GM21717 (cell line): Measurements from ENCODE around the gene ZNF420.
"Not testable (repeated sequence)": the region's sequence is repeated elsewhere in the genome, so short reads cannot be mapped to it uniquely, and the experiment has no call there.

Experiments
- ATAC-seq: cut with Tn5 transposase; IDR thresholded peaks from one replicate; pipeline ENCODE4 v1.9.1; 2021; ENCODE audit warnings: mild to moderate bottlenecking, moderate library complexity; ENCODE audit not compliant: unreplicated experiment

Gene ZNF420

DNA sequence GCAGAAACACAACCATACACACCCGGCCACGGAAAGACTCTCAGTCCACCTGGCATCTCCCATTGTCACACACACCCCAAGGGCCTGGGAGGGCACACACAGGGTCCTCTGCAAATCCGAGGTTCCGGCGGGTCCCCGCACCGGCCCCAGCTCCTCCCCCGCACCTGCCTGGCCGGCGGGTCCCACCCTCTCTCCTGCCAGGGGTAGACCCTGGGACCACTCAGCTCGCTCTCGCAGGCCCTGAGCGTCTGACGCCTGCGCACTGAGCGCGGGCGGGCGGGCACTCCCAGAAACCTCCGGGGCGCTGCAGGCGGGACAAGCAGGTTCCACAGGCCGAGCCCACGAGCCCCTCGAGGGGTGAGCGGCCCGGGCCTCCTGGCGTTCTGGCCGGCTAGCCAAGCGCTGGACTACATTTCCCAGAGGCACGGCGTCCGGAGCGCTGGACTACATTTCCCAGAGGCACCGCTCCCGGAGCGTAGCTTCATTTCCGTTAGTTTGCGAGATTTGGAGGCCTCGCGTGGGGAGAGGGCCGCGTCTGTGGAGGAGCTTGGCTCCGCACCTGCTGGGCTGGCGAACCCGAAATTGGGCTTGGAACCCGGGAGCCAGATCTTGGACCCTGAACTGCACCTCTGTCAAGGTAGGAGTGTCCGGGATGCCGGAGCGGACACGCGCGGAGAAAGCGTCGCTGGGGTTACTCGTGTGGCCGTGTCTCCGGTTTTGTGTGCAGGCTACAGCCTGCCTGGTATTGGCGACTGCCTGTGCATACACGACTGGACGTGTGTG lies at the start of gene ZNF420:
TSS of gene ZNF420 (plus strand) at position 500 of the 783 bp plus-strand sequence. CDS start 10,686 bp downstream, outside the sequence.
- peak; percentile 94 for ATAC-seq

DNA sequence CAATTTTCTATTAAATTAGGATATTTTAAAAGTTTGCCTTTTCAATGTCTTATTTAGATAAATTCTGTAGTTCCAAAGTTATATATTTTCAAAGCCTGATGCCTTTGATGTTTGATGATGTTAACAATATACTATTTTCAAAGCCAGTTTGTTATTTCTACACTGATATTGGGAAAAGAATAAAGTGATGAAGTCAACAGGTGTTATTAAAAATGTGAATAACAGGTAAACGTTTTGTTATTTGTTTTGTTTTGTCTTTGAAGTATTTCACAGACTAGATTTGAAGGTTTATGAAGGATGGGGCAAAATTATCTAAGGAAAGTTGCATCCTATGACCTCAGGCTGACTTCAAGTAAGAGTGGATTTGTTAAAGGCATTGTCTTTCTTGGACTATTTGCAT lies 33.1 kb upstream of the ZNF420 start:
- ATAC-seq: no peak

DNA sequence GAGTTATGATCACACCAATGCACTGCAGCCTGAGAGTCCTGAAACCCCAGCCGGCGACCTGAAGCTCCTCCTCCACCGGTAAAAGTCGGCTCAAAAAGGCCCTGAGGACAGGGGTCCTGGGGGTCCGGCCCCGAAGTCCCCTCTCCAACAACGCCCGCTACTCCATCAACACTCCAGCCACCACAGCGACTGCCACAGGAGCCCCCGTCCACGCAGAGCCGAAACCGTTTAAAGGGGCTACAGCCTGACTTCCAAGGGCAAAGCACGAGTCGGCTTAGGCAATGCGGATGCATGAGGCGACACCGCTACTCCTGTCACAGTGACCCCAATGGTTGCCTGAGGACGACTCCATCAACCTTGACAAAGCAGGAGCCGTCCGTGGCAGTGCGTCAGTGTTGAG lies 22.9 kb upstream of the ZNF420 start:
- no peak for ATAC-seq

DNA sequence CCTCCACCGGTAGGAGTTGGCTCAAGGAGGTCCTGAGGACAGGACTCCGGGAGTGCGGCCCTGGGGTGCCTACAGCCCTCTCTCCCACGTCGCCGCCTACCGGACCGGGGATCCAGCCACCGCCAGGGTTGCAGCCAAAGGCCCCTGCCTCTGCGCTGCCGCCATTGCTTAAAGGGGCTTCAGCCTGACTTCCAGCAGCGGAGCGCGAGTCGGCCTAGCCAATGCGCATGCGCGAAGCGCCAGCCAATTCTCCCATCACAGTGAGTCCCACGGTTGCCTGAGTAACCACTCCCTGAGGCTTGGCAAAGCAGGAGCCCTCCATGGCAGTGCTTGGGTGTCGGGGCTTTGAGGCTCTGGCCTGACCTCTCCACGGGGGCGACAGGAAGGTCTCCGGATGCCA lies 21.5 kb upstream of the ZNF420 start:
- ATAC-seq: no peak

DNA sequence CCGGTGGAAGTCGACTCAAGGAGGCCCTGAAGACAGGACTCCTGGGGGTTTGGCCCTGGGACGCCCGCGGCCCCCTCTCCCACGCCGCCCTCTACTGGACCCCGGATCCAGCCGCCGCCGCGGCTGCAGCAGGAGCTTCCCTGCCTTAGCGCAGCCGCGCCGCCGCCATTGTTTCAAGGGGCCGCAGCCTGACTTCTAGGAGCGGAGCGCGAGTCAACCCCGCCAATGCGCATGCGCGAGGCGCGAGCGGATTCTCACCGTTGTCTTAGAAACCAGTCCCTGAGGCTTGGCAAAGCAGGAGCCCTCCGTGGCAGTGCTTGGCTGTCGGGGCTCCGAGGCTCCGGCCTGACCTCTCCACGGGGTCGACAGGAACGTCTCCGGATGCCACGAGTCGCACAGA lies 19.1 kb upstream of the ZNF420 start:
- ATAC-seq: no peak

DNA sequence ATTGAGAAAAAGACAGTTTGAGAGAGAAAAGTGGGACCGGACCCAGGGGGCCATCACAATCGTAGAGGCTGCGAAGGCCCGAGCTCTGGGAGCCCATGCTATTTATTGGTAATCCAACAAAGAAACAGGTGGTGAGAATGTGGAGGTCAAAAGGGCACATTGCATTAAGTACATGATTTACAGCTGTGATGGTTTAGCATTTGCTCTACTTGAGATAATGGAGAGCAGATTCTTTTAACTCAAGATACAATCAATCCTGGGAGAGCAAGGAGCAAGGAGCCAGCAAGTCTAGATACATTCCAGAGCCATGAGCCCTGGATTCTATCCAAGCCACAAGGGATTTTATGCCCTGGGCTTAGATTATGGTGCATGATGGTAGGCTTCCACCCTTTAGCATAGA lies 13.3 kb upstream of the ZNF420 start:
- ATAC-seq: not testable (repeated sequence)

DNA sequence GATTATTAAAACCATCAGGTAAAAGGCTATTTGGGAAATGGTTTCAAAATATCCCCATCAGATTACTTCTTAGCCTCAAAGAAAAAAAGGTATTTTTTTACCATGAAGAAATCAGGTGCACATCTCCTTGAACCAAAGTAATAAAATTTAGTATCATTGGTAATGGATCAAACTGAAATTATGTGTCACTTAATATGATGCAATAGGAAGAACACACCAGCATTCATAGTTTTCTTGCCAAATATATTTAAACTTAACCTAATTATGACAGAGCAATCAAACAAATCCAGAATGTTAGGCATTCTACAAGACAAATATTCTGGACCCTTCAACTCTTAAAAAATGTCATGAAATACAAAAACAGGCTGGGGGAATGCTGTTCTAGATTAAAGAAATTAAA lies 4.1 kb upstream of the ZNF420 start:
- ATAC-seq: no peak

DNA sequence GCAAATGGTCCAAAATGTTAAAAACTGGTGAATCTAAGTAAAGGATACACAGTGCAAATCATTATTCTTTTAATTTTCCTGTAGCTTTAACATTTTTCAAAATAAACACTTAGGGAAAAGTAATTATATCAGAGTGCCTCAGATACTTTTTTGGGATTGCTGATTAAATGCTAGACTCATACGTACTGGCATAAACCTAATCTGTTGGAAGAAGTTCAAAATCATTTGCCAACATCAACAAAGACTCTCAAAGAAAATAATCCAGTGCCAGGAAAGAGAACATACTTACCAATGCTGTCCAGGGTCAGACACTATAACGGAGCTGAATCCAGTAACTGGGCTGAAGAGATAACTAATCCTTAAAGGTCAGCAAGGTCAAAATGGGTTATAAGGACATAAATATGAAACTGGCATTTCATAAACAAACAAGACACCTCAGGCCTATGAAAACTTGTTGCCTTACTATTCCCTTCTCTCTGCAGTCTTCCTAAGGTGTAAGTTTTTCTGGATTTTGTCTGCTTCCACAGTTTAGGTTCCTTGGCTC lies 3.3 kb upstream of the ZNF420 start:
- no peak for ATAC-seq

DNA sequence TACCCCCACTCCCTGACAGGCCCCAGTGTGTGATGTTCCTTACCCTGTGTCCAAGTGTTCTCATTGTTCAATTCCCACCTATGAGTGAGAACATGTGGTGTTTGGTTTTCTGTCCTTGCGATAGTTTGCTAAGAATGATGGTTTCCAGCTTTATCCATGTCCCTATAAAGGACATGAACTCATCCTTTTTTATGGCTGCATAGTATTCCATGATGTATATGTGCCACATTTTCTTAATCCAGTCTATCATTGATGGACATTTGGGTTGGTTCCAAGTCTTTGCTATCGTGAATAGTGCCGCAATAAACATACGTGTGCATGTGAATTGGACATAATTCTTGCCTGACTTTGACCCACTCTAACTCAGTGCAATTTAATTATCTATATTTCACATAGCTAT lies 1.7 kb upstream of the ZNF420 start:
- ATAC-seq: not testable (repeated sequence)

DNA sequence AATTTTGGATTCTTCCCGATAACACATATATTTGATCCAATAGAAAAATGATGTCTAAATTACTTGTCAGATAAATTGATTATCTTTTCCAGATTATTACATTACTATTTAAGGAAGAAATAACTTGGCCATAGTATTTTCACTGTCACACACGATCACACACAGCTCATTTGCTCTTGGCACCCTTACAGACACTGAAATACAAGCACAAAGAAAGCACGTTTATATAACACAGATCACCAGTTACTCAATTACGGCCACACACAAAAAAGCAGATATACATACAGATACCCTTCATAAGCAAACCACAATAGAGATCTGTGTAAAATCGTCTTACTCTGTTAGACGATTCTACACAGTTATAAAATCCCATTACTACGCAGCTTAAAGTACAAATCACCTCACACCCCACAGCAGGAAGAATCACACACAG lies 716 bp upstream of the ZNF420 start:
- ATAC-seq: no peak

DNA sequence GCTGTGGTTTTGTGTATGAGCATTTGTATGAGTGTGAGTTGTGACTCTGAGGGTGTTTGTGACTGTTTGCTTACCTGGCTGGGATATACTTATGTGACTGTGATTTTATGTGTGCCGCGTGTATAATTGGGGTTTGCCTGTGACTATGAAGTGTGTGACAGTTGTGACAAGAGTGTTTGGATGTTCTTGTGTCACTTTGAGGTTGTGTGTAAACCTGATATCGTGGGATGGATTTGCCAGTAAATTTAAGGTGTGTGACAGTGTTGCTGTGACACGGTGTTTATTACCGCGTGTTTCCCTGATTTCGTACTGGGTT lies 442 bp downstream of the ZNF420 start:
- ATAC-seq: no peak

DNA sequence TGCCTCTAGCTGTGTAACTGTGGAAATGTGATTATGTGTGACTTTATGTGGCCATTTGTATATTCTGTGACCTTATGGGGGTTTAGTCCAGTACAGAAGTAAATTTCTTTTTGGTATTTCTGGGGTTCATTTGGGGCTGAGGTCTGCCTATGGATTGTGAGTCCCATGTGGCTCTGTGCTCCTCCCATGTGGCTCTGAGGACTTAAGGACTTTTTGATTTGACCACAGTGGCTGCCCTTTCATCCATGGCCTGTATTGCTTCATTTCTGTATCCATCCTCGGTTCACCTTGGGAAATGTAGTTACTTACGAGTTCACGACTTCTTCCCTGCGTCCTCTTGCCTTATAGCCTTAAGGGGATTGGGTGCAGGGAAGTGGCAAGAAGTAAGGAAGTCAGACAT lies 1.0 kb downstream of the ZNF420 start:
- ATAC-seq: no peak

DNA sequence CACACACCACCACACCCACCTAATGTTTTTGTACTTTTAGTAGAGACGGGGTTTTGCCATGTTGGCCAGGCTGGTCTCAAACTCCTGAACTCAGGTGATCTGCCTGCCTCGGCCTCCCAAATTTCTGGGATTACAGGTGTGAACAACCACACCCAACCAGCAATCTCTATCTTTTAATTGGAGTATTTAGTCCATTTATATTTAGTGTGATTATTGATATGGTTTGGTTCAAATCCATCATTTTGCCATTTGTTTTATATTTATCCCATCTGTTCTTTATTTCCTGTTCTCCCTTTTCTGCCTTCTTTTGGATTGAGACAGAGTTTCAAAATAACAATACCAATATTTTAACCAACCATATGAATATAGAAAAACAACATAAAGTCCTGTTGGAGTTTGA lies 4.1 kb downstream of the ZNF420 start:
- no peak for ATAC-seq

DNA sequence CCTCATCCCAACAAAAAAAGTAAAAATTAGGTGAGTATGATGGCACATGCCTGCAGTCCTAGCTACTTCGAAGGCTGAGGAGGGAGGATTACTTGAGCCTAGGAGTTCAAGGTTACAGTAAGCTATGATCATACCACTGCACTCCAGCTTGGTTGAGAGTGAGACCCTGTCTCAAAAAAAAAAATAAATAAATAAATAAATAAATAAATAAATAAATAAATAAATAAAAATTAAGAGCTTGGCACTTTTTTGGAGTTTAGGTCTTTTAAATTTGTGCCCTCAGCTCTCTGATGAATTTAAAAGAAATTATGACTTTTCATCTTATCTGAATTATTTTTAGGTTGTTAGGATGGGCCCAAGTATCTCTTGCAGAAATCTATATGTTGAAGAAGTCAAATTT lies 8.9 kb downstream of the ZNF420 start:
- ATAC-seq: no peak

DNA sequence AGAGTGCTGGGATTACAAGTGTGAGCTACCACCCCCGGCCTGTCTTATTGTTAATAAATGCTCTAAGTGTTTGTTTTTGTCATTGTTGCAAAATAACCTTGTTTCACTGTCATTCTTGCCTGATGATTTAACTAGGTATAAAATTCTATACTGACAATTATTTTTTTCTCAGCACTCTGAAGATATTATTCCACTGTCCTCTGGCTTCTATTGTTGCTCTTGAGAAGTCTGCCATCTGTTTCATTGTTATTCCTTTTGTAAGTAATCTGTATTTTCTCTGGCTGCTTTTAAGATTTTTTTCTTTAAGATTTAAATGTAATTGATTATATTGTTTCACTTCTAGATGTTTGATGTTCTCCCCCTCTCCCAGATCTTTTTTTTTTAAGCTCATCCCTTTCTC lies 17.6 kb downstream of the ZNF420 start:
- ATAC-seq: no peak

DNA sequence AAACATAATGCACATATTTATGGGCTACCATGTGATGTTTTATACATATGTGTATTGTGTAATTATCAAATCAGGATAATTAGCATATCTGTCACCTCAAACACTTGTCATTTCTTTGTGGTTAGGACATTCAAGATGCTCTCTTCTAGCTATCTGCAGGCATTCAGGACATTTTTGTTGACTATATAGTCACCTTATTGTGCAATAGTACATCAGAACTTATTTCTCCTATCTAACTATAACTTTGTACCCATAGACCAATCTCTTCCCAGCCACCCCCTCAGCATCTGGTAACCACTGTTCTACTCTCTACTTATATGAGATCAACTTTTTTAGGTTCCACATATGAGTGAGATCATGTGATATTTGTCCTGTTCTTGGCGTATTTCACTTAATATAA lies 20.3 kb downstream of the ZNF420 start:
- ATAC-seq: no peak

DNA sequence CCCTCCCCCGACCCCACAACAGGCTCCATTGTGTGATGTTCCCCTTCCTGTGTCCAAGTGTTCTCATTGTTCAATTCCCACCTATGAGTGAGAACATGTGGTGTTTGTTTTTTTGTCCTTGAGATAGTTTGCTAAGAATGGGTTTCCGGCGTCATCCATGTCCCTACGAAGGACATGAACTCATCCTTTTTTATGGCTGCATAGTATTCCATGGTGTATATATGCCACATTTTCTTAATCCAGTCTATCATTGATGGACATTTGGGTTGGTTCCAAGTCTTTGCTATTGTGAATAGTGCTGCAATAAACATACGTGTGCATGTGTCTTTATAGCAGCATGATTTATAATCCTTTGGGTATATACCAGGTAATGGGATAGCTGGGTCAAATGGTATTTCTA lies 25.9 kb downstream of the ZNF420 start:
- ATAC-seq: not testable (repeated sequence)

DNA sequence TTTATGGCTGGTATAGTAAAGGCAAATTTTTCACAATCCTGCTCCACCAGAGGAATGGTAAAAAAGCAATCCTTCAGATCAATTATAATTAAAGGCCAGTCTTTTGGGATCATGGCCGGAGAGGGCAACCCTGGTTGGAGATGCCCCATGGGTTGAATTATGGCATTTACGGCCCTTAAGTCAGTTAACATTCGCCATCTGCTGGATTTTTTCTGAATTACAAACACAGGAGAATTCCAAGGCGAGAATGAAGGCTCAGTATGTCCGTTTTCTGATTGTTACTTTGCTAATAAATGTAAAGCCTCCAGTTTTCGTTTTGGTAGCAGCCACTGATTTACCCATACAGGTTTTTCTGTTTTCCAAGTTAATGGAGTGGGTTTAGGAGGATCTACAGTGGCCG lies 33.5 kb downstream of the ZNF420 start:
- ATAC-seq: not testable (repeated sequence)

DNA sequence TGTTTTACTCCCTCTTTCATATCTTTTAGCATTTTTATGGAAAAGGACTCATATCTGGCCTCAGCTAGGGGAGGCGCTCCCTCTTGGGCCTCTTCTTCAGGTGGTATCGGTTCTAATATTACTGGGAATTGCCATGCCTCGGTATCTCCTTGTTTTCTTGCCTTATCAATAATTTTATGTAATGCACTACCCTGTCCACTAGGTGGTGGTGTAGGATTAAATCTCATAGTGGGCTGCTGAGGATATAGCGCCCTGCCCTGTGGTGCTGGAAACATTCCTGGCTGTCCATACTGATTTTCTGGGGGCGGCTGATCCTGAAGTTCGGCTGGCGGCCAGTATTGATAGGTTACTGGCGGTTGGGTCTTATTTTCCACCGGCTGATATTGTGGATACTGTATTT lies 35.8 kb downstream of the ZNF420 start:
- ATAC-seq: no peak

DNA sequence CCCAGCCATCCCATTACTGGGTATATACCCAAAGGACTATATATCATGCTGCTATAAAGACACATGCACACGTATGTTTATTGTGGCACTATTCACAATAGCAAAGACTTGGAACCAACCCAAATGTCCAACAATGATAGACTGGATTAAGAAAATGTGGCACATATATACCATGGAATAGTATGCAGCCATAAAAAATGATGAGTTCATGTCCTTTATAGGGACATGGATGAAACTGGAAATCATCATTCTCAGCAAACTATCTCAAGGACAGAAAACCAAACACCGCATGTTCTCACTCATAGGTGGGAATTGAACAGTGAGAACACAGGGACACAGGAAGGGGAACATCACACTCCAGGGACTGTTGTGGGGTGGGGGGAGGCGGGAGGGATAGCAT lies 43.9 kb downstream of the ZNF420 start:
- not testable (repeated sequence) for ATAC-seq

DNA sequence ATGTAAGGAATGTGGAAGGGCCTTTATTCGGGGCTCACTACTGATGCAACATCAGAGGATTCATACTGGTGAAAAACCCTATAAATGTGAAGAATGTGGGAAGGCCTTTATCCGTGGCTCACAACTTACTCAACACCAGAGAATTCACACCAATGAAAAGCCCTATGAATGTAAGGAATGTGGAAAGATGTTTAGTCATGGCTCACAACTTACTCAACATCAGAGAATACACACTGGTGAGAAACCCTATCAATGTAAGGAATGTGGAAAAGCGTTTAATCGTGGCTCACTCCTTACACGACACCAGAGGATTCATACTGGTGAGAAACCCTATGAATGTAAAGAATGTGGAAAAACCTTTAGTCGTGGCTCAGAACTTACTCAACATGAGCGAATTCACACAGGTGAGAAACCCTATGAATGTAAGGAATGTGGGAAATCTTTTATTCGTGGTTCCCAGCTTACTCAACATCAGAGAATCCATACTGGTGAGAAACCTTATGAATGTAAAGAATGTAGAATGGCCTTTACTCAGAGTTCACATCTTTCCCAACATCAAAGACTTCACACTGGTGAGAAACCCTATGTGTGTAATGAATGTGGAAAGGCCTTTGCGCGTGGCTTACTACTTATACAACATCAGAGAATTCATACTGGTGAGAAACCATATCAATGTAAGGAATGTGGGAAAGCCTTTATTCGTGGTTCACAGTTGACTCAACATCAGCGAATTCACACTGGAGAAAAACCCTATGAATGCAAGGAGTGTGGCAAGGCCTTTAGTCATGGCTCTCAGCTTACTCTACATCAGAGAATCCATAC lies 50.0 kb downstream of the ZNF420 start:
- ATAC-seq: no peak

DNA sequence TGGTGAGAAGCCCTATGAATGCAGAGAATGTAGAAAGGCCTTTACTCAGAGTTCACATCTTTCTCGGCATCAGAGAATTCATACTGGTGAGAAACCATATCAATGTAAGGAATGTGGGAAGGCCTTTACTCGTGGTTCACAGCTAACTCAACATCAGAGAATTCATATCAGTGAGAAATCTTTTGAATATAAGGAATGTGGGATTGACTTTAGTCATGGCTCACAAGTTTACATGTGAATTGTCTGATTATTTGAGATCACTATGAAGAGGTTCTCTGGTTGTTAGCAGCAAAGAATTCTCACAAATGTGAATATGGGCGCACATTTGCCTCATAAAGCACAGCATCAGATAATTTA lies 50.6 kb downstream of the ZNF420 start:
- no peak for ATAC-seq
